Neural cell (in vitro differentiated cells): Measurements from ENCODE around the gene MMAB.

Experiments used
- CTCF ChIP-seq: fragments of 450-650 bp; IDR thresholded peaks from 2 replicates; pipeline ENCODE4 v1.5.1; 2014; ENCODE audit warnings: antibody characterized with exemption, mild to moderate bottlenecking, moderate library complexity; ENCODE audit not compliant: poor library complexity, severe bottlenecking
- EP300 ChIP-seq: fragments of 450-650 bp; conservative IDR thresholded peaks from 2 replicates; pipeline ENCODE4 v1.6.1; 2014; ENCODE audit warnings: antibody characterized with exemption, mild to moderate bottlenecking, moderate library complexity; ENCODE audit not compliant: poor library complexity, severe bottlenecking
- EZH2 ChIP-seq: fragments of 200-600, 300-800 bp; shearing (Covaris generic), sonication (generic); IDR thresholded peaks from 2 replicates; pipeline ENCODE4 v1.6.1; 2014; ENCODE audit warnings: antibody characterized with exemption, low read length, borderline replicate concordance, mild to moderate bottlenecking; ENCODE audit not compliant: insufficient read depth, poor library complexity, severe bottlenecking
- MXI1 ChIP-seq: fragments of 450-650 bp; conservative IDR thresholded peaks from 2 replicates; pipeline ENCODE4 v1.6.1; 2014; ENCODE audit warnings: antibody characterized with exemption, mild to moderate bottlenecking; ENCODE audit not compliant: poor library complexity, severe bottlenecking
- POLR2AphosphoS5 ChIP-seq: IDR thresholded peaks from 2 replicates; pipeline ENCODE4 v1.6.1; 2012
- RAD21 ChIP-seq: fragments of 450-650 bp; conservative IDR thresholded peaks from 2 replicates; pipeline ENCODE4 v1.6.1; 2014; ENCODE audit warnings: antibody characterized with exemption, mild to moderate bottlenecking, moderate library complexity
- TAF1 ChIP-seq: IDR thresholded peaks from 2 replicates; pipeline ENCODE4 v1.6.1; 2012; ENCODE audit warnings: low read depth

GRCh38 chr12:109510196-109510595 lies 63.1 kb downstream of the MMAB start:
- TF ChIP-seq MXI1 (no peak), CTCF (no peak), RAD21 (no peak), POLR2AphosphoS5 (no peak), TAF1 (no peak), EP300 (no peak), EZH2 (no peak)
